Thyroid gland (tissue), 4 donors: ENCODE data around the gene SOCS1. TPM values are rescaled to one million over a fixed set of nuclear protein-coding genes. Genes with fewer than 3 reads are reported as not detected.
"Not testable (repeated sequence)": the region's sequence is repeated elsewhere in the genome, so short reads cannot be mapped to it uniquely, and the experiment has no call there.

Experiments used
- DNase-seq, 2 donors: peaks; one replicate each; pipeline ENCODE4 v3.0.0-alpha.2; 2019
- H3K27ac ChIP-seq, 3 donors: fragments of 200-600 bp; sonication (generic); 1 replicate in 2 of 3; 2 replicates in 1 of 3; pipeline ENCODE4 v1.5.1; 2016 to 2019; ENCODE audit warnings: mild to moderate bottlenecking in 1 of 3, moderate library complexity in 1 of 3
- H3K27me3 ChIP-seq: fragments of 200-600 bp; sonication (generic); one replicate; pipeline ENCODE4 v1.5.1; 2019
- H3K36me3 ChIP-seq, 2 donors: fragments of 200-600 bp; sonication (generic); one replicate each; pipeline ENCODE4 v1.5.1; 2016 to 2019
- H3K4me1 ChIP-seq, 2 donors: fragments of 200-600 bp; sonication (generic); one replicate each; pipeline ENCODE4 v1.5.1; 2017 to 2019
- H3K4me3 ChIP-seq, 3 donors: fragments of 200-600 bp; sonication (generic); replicated peaks in 1 of 3; 1 replicate in 2 of 3; 2 replicates in 1 of 3; pipeline ENCODE4 v1.5.1; 2016; ENCODE audit warnings: mild to moderate bottlenecking in 1 of 3
- H3K9me3 ChIP-seq: fragments of 200-600 bp; sonication (generic); one replicate; pipeline ENCODE4 v1.5.1; 2017
- CTCF ChIP-seq, 6 experiments: fragments of 200-600 bp in 3 of 6; fragments of 450-650 bp in 3 of 6; sonication (generic) in 3 of 6; IDR thresholded peaks; one replicate each; pipeline ENCODE4 v1.5.1; 2016 to 2019; ENCODE audit warnings: antibody characterized with exemption in 6 of 6, mild to moderate bottlenecking in 2 of 6, inconsistent platforms in 1 of 6, moderate library complexity in 1 of 6
- POLR2A ChIP-seq, 2 donors: fragments of 450-650 bp; IDR thresholded peaks; one replicate each; pipeline ENCODE4 v1.6.1; 2017; ENCODE audit warnings: antibody characterized with exemption in 2 of 2, mild to moderate bottlenecking in 2 of 2, moderate library complexity in 1 of 2
- WGBS, 2 donors: methylation state at CpG; one replicate each; pipeline ENCODE4 v1.1.5; 2017; 5-methylcytosine and 5-hydroxymethylcytosine counted together
- intact Hi-C: fragments of 100-400 bp; cut with DNase I; formaldehyde crosslinking; loops from one replicate; pipeline ENCODE4 v1.15.1; 2023
- total RNA-seq, 4 donors: library from RNA; depleted of rRNA; stranded (reverse); fragments of >200 nt; gene quantifications; one replicate each; pipeline ENCODE4 v1.2.3, GENCODE V29; 2016

The SOCS1 gene
- total RNA-seq, 4 donors from 2014 or later, result 2.4 to 11.3 (median 6.2) TPM

GRCh38 chr16:11229432-11229831, 26.6 kb downstream of the SOCS1 start:
- H3K27ac ChIP-seq, result no peak overlapping the region
- H3K4me3 ChIP-seq, result no peak overlapping the region
- H3K4me1 ChIP-seq, result peaks cover 0 to 18% of the 10 kb centered on the region in 2 donors
- DNase-seq, result no peak
- no peaks in the 10 kb centered on the region for H3K36me3 ChIP-seq
- H3K9me3 ChIP-seq, result no peaks in the 10 kb centered on the region
- WGBS, 2 donors, result 82 to 92% methylated on average over 5 of the region's 5 CpGs
- intact Hi-C loops, result no loop called here
- H3K27me3 ChIP-seq, result no peaks in the 10 kb centered on the region
- TF ChIP-seq POLR2A (IDR thresholded peaks at IDR 0.05) (no peak), CTCF (IDR thresholded peaks at IDR 0.05) (no peak)

- no peak overlapping the region for H3K27ac ChIP-seq
- no peak for DNase-seq
Observed at GRCh38 chr16:11225677-11226549, 30.1 kb downstream of the SOCS1 start.

GRCh38 chr16:11224894-11225676, 30.9 kb downstream of the SOCS1 start:
- WGBS, 2 donors, result 67 to 83% methylated on average over 16 to 21 of the region's 21 CpGs
- Histone ChIP-seq H3K36me3 (no peaks in the 10 kb centered on the region), H3K27ac (peak overlapping the region in 1 of 3 donors; percentile 46), H3K4me1 (peaks cover 0 to 13% of the 10 kb centered on the region in 2 donors), H3K9me3 (no peaks in the 10 kb centered on the region), H3K4me3 (no peak overlapping the region), H3K27me3 (no peaks in the 10 kb centered on the region)
- TF ChIP-seq POLR2A (IDR thresholded peaks at IDR 0.05) (no peak), CTCF (IDR thresholded peaks at IDR 0.05) (no peak)
- intact Hi-C loops, result no loop called here
- DNase-seq, result peak in 1 of 2 donors; percentile 35

More at GRCh38 chr16:11225677-11226549, 30.1 kb downstream of the SOCS1 start:
- TF ChIP-seq POLR2A (IDR thresholded peaks at IDR 0.05) (no peak), CTCF (IDR thresholded peaks at IDR 0.05) (no peak)
- intact Hi-C loops, result no loop called here
- H3K4me3 ChIP-seq, result no peak overlapping the region
- WGBS, 2 donors, result 83 to 88% methylated on average over 8 to 13 of the region's 18 CpGs
- H3K27me3 ChIP-seq, result no peaks in the 10 kb centered on the region
- H3K36me3 ChIP-seq, result no peaks in the 10 kb centered on the region
- no peaks in the 10 kb centered on the region for H3K9me3 ChIP-seq
- peaks cover 0 to 13% of the 10 kb centered on the region in 2 donors for H3K4me1 ChIP-seq

- Histone ChIP-seq H3K27ac (peak overlapping the region in 2 of 3 donors; percentile 36 to 46), H3K4me1 (peaks cover 0 to 13% of the 10 kb centered on the region in 2 donors), H3K4me3 (no peak overlapping the region), H3K9me3 (no peaks in the 10 kb centered on the region), H3K27me3 (no peaks in the 10 kb centered on the region), H3K36me3 (no peaks in the 10 kb centered on the region)
- intact Hi-C loops, result no loop called here
- TF ChIP-seq POLR2A (IDR thresholded peaks at IDR 0.05) (no peak), CTCF (IDR thresholded peaks at IDR 0.05) (no peak)
- peak; percentile 51 for DNase-seq
- 64 to 76% methylated on average over 15 to 22 of the region's 24 CpGs for WGBS, 2 donors
Observed at GRCh38 chr16:11224096-11224893, 31.7 kb downstream of the SOCS1 start.

GRCh38 chr16:11220507-11220906, 35.5 kb downstream of the SOCS1 start:
- 64% methylated on average over 2 of the region's 2 CpGs for WGBS, 2 donors
- H3K27me3 ChIP-seq, H3K27ac ChIP-seq, H3K4me1 ChIP-seq, H3K4me3 ChIP-seq, H3K36me3 ChIP-seq, intact Hi-C loops, DNase-seq, H3K9me3 ChIP-seq: not testable (repeated sequence)
